HepG2 (cell line): ENCODE results near the gene IL16. TPM values are rescaled to one million over a fixed set of nuclear protein-coding genes. Genes with fewer than 3 reads are reported as not detected.

Experiments used
- ATAC-seq: fragments of 200-7000 bp; cut with Tn5 transposase; 3 replicates; pipeline ENCODE4 v1.9.1; 2020; ENCODE audit warnings: mild to moderate bottlenecking, moderate library complexity
- Bru-seq: library from RNA; stranded (reverse); fragments of 400-500 nt; gene quantifications from one replicate; lab custom pipeline; 2021; lab: Mats Ljungman, UMichigan
- BruChase-seq, 2 experiments: library from RNA; stranded (reverse); fragments of 400-500 nt; gene quantifications; one replicate each; lab custom pipeline; 2021; lab: Mats Ljungman, UMichigan
- BruUV-seq: library from RNA; stranded (reverse); fragments of 400-500 nt; replicated peaks from 2 replicates; lab custom pipeline; 2021; lab: Mats Ljungman, UMichigan
- CTCF ChIA-PET: fragments of 300-600 bp; formaldehyde crosslinking; extraction: SDS; loops from one replicate; lab custom pipeline; 2021; ENCODE audit warnings: low total read pairs, inconsistent platforms, low intra/inter-chr PET ratio; lab: Yijun Ruan, JAX
- POLR2A ChIA-PET: fragments of 350-600 bp; sonication (Branson Sonifier 250); formaldehyde crosslinking; loops from one replicate; lab custom pipeline; 2020; ENCODE audit warnings: antibody characterized with exemption, inconsistent platforms; lab: Yijun Ruan, JAX
- DNase-seq: peaks from one replicate; pipeline ENCODE4 v3.0.0-alpha.2; 2015; ENCODE audit warnings: low spot score
- FAIRE-seq: peaks from 3 replicates; lab custom pipeline; 2011; peaks lifted over from hg19 to GRCh38; lab: Jason Lieb, UNC
- H2AFZ ChIP-seq: one replicate; pipeline ENCODE4 v1.6.1; 2011; ENCODE audit warnings: low read length, inconsistent platforms
- H3K27ac ChIP-seq: fragments of 300-600 bp; 3 replicates; pipeline ENCODE4 v1.8.0; 2011; ENCODE audit warnings: mixed run types, mild to moderate bottlenecking, mixed read lengths, low read length, inconsistent platforms; ENCODE audit not compliant: insufficient read depth; ENCODE audit errors: extremely low read length
- H3K27me3 ChIP-seq, 2 experiments: fragments of 200-600 bp in 1 of 2; 2 replicates in 1 of 2; 3 replicates in 1 of 2; pipeline versions ENCODE4 v1.6.0 to v1.8.0; 2011; ENCODE audit warnings: low read length in 2 of 2, mild to moderate bottlenecking in 2 of 2, moderate library complexity in 2 of 2, inconsistent platforms in 1 of 2; ENCODE audit not compliant: insufficient read depth in 2 of 2, control insufficient read depth in 1 of 2
- H3K36me3 ChIP-seq, 2 experiments: fragments of 200-600 bp in 1 of 2; replicated peaks in 1 of 2; 2 replicates in 1 of 2; 3 replicates in 1 of 2; pipeline versions ENCODE4 v1.5.1 to v1.8.0; 2011; ENCODE audit warnings: low read length in 2 of 2, inconsistent platforms in 1 of 2; ENCODE audit not compliant: insufficient read depth in 2 of 2, control insufficient read depth in 1 of 2
- H3K4me1 ChIP-seq: 2 replicates; pipeline ENCODE4 v1.5.1; 2012; ENCODE audit warnings: low read length, inconsistent platforms; ENCODE audit not compliant: insufficient read depth
- H3K4me2 ChIP-seq: 2 replicates; pipeline ENCODE4 v1.6.0; 2011; ENCODE audit warnings: low read depth, low read length, inconsistent platforms
- H3K4me3 ChIP-seq, 3 experiments: fragments of 200-600 bp in 1 of 3; sonication (generic), shearing (Covaris generic) in 1 of 3; replicated peaks in 1 of 3; 2 replicates each; pipeline ENCODE4 v1.5.1; 2011 to 2016; ENCODE audit warnings: low read length in 3 of 3, inconsistent platforms in 2 of 3, low read depth in 2 of 3, mild to moderate bottlenecking in 2 of 3, control low read depth in 1 of 3, mixed read lengths in 1 of 3; ENCODE audit not compliant: insufficient read depth in 1 of 3
- H3K79me2 ChIP-seq: one replicate; pipeline ENCODE4 v1.6.1; 2011; ENCODE audit warnings: low read length, inconsistent platforms; ENCODE audit not compliant: insufficient read depth
- H3K9ac ChIP-seq: 2 replicates; pipeline ENCODE4 v1.6.0; 2011; ENCODE audit warnings: mild to moderate bottlenecking, low read depth, low read length, inconsistent platforms; ENCODE audit not compliant: insufficient read depth
- H3K9me3 ChIP-seq: 2 replicates; pipeline ENCODE4 v1.5.1; 2012; ENCODE audit warnings: mild to moderate bottlenecking, low read length
- H4K20me1 ChIP-seq: 2 replicates; pipeline ENCODE4 v1.6.0; 2011; ENCODE audit warnings: inconsistent platforms, mild to moderate bottlenecking, low read length, moderate library complexity; ENCODE audit not compliant: insufficient read depth
- NFE2L2 ChIP-seq: fragments of 150-350 bp; IDR thresholded peaks from 2 replicates; pipeline ENCODE4 v1.6.1; 2014; ENCODE audit warnings: low read length
- RAD21 ChIP-seq: fragments of 450-650 bp; formaldehyde crosslinking; IDR thresholded peaks from 2 replicates; pipeline ENCODE4 v1.5.0; 2020; ENCODE audit warnings: mild to moderate bottlenecking
- REXO4 ChIP-seq: sonication (generic); formaldehyde crosslinking; IDR thresholded peaks from 2 replicates; pipeline ENCODE4 v1.8.0; 2022; ENCODE audit warnings: missing genetic modification reagents, mild to moderate bottlenecking, borderline replicate concordance
- RFX5 ChIP-seq: IDR thresholded peaks from 2 replicates; pipeline ENCODE4 v1.6.1; 2011; ENCODE audit warnings: low read depth, low read length, improper control_type of control experiment
- TP53 ChIP-seq: sonication (generic); formaldehyde crosslinking; conservative IDR thresholded peaks from 2 replicates; pipeline ENCODE4 v1.4.0; 2020; ENCODE audit warnings: missing genetic modification reagents
- ZFP90 ChIP-seq: sonication (generic); formaldehyde crosslinking; IDR thresholded peaks from 2 replicates; pipeline ENCODE4 v1.8.0; 2022; ENCODE audit warnings: missing genetic modification reagents, mild to moderate bottlenecking, inconsistent platforms, borderline replicate concordance
- ZNF275 ChIP-seq: sonication (generic); formaldehyde crosslinking; IDR thresholded peaks from 2 replicates; pipeline ENCODE4 v1.8.0; 2022; ENCODE audit warnings: missing genetic modification reagents, mild to moderate bottlenecking, inconsistent platforms, borderline replicate concordance
- ZNF512B ChIP-seq: sonication (generic); formaldehyde crosslinking; IDR thresholded peaks from 2 replicates; pipeline ENCODE4 v1.5.1; 2020; ENCODE audit warnings: missing genetic modification reagents, mild to moderate bottlenecking, borderline replicate concordance
- ZNF567 ChIP-seq: sonication (generic); formaldehyde crosslinking; IDR thresholded peaks from 2 replicates; pipeline ENCODE4 v1.8.1; 2023; ENCODE audit warnings: mild to moderate bottlenecking, missing genetic modification reagents, borderline replicate concordance
- WGBS: methylation state at CpG from one replicate; pipeline ENCODE4 v1.1.6; 2017; ENCODE audit warnings: low lambda C conversion rate; 5-methylcytosine and 5-hydroxymethylcytosine counted together
- in situ Hi-C: cut with HindIII; loops from 2 replicates; pipeline ENCODE4 v1.10.0; 2017; ENCODE audit warnings: low pct_unique_long_range_greater_than_20kb; ENCODE audit not compliant: extremely low pct_ligation_motif_present
- intact Hi-C: fragments of 100-400 bp; cut with micrococcal nuclease; formaldehyde crosslinking; loops from one replicate; pipeline ENCODE4 v1.10.0; 2022; ENCODE audit not compliant: unreplicated experiment
- long read RNA-seq, 2 experiments: library from RNA in 1 of 2; library from polyadenylated mRNA in 1 of 2; stranded (forward) in 1 of 2; unstranded in 1 of 2; transcript quantifications; one replicate each; pipeline ENCODE4 v2.0.0, GENCODE V29; 2019 to 2022
- polyA minus RNA-seq, 3 experiments: library from RNA; depleted of rRNA, polyadenylated mRNA; stranded (reverse); fragments of >200 nt; gene quantifications; 2 replicates each; pipeline ENCODE4 v1.2.3, GENCODE V29; 2011; ENCODE audit warnings: low replicate concordance in 1 of 3
- polyA plus RNA-seq, 8 experiments: library from polyadenylated mRNA; depleted of rRNA in 3 of 8; stranded (reverse) in 7 of 8; unstranded in 1 of 8; fragments of >200 nt; fragmentation: Illumina TruSeq in 4 of 8; extraction: Trizol in 4 of 8; gene quantifications; 2 replicates each; pipeline versions ENCODE4 v1.2.1 to v1.2.3, GENCODE V29; 2011 to 2016; ENCODE audit warnings: low read depth in 4 of 8, missing spikeins in 1 of 8, mixed read lengths in 1 of 8; ENCODE audit not compliant: insufficient read depth in 1 of 8
- total RNA-seq, 5 experiments: library from RNA; depleted of rRNA; stranded (reverse); fragments of >200 nt; fragmentation: Illumina TruSeq; extraction: Trizol; gene quantifications; 2 replicates each; pipeline ENCODE4 v1.2.3, GENCODE V29; 2016; ENCODE audit warnings: low read depth in 1 of 5
- TF ChIP-seq, protein P1 (sequence below): sonication (generic); formaldehyde crosslinking; IDR thresholded peaks from 2 replicates; pipeline ENCODE4 v1.4.0; 2020; ENCODE audit warnings: missing genetic modification reagents, borderline replicate concordance

IL16 gene
- total RNA-seq (2016; rRNA removed; fragmentation: Illumina TruSeq; extraction: Trizol) (not detected in 2 replicates), polyA plus RNA-seq (2011; rRNA removed) (0.03 TPM in 2 replicates), polyA minus RNA-seq (2011; rRNA and poly(A)+ RNA removed; ENCODE audit: low replicate concordance) (0.47 TPM in 1 of 2 replicates, not detected in the other), Bru-seq, nascent RNA (percentile 3 among the genes with signal in this experiment), BruChase-seq, experiment 1, labeled RNA remaining after a 6-hour chase (percentile 7 among the genes with signal in this experiment), BruChase-seq, experiment 2, labeled RNA remaining after a 2-hour chase (percentile 6 among the genes with signal in this experiment)
- not detected in 2 replicates for total RNA-seq (2016; cell fraction: cytosol; rRNA removed; fragmentation: Illumina TruSeq; extraction: Trizol; ENCODE audit: low read depth)
- not detected in 2 replicates for total RNA-seq (2016; cell fraction: insoluble cytoplasmic fraction; rRNA removed; fragmentation: Illumina TruSeq; extraction: Trizol)
- not detected in 2 replicates for total RNA-seq (2016; cell fraction: membrane; rRNA removed; fragmentation: Illumina TruSeq; extraction: Trizol)
- total RNA-seq (2016; cell fraction: nucleus; rRNA removed; fragmentation: Illumina TruSeq; extraction: Trizol), result not detected in 2 replicates
- 0.01 and 0.05 TPM in 2 replicates for polyA plus RNA-seq (2011; cell fraction: cytosol; rRNA removed)
- 0.24 and 0.50 TPM in 2 replicates for polyA plus RNA-seq (2011; cell fraction: nucleus; rRNA removed)
- 0.04 TPM in 2 replicates for polyA plus RNA-seq (2012)
- polyA plus RNA-seq (2016; cell fraction: cytosol; fragmentation: Illumina TruSeq; extraction: Trizol; ENCODE audit: low read depth), result not detected in 2 replicates
- not detected in 2 replicates for polyA plus RNA-seq (2016; cell fraction: insoluble cytoplasmic fraction; fragmentation: Illumina TruSeq; extraction: Trizol; ENCODE audit: low read depth)
- not detected in 2 replicates for polyA plus RNA-seq (2016; cell fraction: membrane; fragmentation: Illumina TruSeq; extraction: Trizol; ENCODE audit: low read depth)
- polyA plus RNA-seq (2016; cell fraction: nucleus; fragmentation: Illumina TruSeq; extraction: Trizol; ENCODE audit: insufficient read depth, low read depth), result not detected in 2 replicates
- not detected in 2 replicates for polyA minus RNA-seq (2011; cell fraction: cytosol; rRNA and poly(A)+ RNA removed)
- not detected in 2 replicates for polyA minus RNA-seq (2011; cell fraction: nucleus; rRNA and poly(A)+ RNA removed)
- long read RNA-seq, experiment 1, result 0 reads
- long read RNA-seq, experiment 2, result 0 reads

DNA sequence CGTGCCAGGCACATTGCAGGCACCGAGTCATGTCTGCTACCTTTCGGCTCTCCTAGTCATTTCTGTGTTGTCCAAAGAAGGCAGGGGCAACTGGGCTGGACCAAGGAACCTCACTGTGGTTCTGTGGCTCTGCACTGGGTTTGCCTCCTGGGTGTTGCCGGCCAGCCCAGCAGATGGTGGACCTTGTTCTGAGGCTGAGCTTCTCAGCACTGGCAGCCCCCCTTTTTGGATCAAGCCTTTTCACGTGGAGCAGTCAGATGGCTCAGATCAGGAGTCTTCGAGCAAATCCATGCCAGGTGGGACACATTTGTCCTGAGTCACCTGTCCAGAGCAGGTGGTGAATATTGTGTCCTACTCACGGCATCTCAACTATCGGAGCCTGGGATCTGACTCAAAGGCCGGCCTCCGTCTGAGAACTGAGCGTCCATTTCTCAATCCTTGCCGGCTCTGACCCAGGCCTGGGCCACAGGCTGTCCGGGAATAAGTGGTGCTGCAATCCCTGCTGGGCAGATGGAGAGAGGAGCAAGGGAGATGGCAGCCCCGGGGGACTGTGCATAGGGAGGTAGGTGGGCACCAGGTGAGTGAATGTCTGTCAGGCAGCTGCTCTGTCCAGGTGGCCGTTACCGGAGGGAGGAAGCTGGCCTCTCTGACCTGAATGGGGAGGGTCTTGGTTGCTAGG is at the start of gene IL16:
TSS of gene IL16 (plus strand) at position 304 of the 679 bp plus-strand sequence. CDS start 28,521 bp downstream, outside the sequence.
- no peak for FAIRE-seq
- intact Hi-C loops (no loop called here), in situ Hi-C loops (no loop called here)
- no peak within 1 kb of the TSS for H3K27ac ChIP-seq
- ChIA-PET CTCF (no interaction called here), POLR2A (no interaction called here)
- DNase-seq, result no peak
- H3K4me2 ChIP-seq, result no peak within 1 kb of the TSS
- H3K36me3 ChIP-seq, result no peaks in the 10 kb centered on the region
- H3K79me2 ChIP-seq, result no peaks in the 10 kb centered on the region
- H3K27me3 ChIP-seq, result peaks cover 0 to 28% of the 10 kb centered on the region in 2 experiments; a peak in 1 of 5 replicates
- H3K4me1 ChIP-seq, result no peaks in the 10 kb centered on the region
- H3K9ac ChIP-seq, result no peak within 1 kb of the TSS
- no TSS peak for BruUV-seq
- no peaks in the 10 kb centered on the region for H3K9me3 ChIP-seq
- 30% methylated on average over 8 of the region's 16 CpGs for WGBS
- no peak for ATAC-seq
- no peaks in the 10 kb centered on the region for H4K20me1 ChIP-seq
- no peak within 1 kb of the TSS for H3K4me3 ChIP-seq
- no peak within 1 kb of the TSS for H2AFZ ChIP-seq
- TF ChIP-seq REXO4 (CRISPR knock-in tag) (no peak), TP53 (CRISPR knock-in tag) (no peak), NFE2L2 (no peak), ZNF567 (no peak), ZFP90 (no peak), RAD21 (no peak), ZNF512B (CRISPR knock-in tag) (no peak), RFX5 (no peak), ZNF275 (CRISPR knock-in tag) (no peak)
- TF ChIP-seq, protein P1, sequence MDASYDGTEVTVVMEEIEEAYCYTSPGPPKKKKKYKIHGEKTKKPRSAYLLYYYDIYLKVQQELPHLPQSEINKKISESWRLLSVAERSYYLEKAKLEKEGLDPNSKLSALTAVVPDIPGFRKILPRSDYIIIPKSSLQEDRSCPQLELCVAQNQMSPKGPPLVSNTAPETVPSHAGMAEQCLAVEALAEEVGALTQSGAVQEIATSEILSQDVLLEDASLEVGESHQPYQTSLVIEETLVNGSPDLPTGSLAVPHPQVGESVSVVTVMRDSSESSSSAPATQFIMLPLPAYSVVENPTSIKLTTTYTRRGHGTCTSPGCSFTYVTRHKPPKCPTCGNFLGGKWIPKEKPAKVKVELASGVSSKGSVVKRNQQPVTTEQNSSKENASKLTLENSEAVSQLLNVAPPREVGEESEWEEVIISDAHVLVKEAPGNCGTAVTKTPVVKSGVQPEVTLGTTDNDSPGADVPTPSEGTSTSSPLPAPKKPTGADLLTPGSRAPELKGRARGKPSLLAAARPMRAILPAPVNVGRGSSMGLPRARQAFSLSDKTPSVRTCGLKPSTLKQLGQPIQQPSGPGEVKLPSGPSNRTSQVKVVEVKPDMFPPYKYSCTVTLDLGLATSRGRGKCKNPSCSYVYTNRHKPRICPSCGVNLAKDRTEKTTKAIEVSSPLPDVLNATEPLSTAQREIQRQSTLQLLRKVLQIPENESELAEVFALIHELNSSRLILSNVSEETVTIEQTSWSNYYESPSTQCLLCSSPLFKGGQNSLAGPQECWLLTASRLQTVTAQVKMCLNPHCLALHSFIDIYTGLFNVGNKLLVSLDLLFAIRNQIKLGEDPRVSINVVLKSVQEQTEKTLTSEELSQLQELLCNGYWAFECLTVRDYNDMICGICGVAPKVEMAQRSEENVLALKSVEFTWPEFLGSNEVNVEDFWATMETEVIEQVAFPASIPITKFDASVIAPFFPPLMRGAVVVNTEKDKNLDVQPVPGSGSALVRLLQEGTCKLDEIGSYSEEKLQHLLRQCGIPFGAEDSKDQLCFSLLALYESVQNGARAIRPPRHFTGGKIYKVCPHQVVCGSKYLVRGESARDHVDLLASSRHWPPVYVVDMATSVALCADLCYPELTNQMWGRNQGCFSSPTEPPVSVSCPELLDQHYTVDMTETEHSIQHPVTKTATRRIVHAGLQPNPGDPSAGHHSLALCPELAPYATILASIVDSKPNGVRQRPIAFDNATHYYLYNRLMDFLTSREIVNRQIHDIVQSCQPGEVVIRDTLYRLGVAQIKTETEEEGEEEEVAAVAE (CRISPR knock-in tag), result no peak
